Stomach (tissue), 9 donors: ENCODE results near the gene GPR50. TPM values are rescaled to one million over a fixed set of nuclear protein-coding genes. Genes with fewer than 3 reads are reported as not detected.

Experiments
- DNase-seq, 2 donors: peaks; one replicate each; pipeline versions ENCODE4 v3.0.0 to v3.0.0-alpha.2; 2013 to 2019
- H3K27ac ChIP-seq, 5 donors: fragments of 200-600 bp in 4 of 5; sonication (generic) in 4 of 5; one replicate each; pipeline ENCODE4 v1.5.1; 2013 to 2019; ENCODE audit warnings: mild to moderate bottlenecking in 1 of 5, moderate library complexity in 1 of 5
- H3K27me3 ChIP-seq, 3 donors: fragments of 200-600 bp; sonication (generic); one replicate each; pipeline ENCODE4 v1.5.1; 2017 to 2019; ENCODE audit warnings: mixed run types in 1 of 3
- H3K36me3 ChIP-seq, 4 donors: fragments of 200-600 bp; sonication (generic); 1 replicate in 3 of 4; 2 replicates in 1 of 4; pipeline ENCODE4 v1.5.1; 2016 to 2019
- H3K4me1 ChIP-seq, 4 donors: fragments of 200-600 bp; sonication (generic); one replicate each; pipeline ENCODE4 v1.5.1; 2016 to 2019
- H3K4me3 ChIP-seq, 4 donors: fragments of 200-600 bp; sonication (generic) in 3 of 4; one replicate each; pipeline ENCODE4 v1.5.1; 2016 to 2019; ENCODE audit warnings: mild to moderate bottlenecking in 1 of 4
- H3K9me3 ChIP-seq, 4 donors: fragments of 200-600 bp; sonication (generic); one replicate each; pipeline ENCODE4 v1.5.1; 2016 to 2019
- EP300 ChIP-seq: sonication (generic); formaldehyde crosslinking; IDR thresholded peaks from one replicate; pipeline ENCODE4 v1.6.1; 2017; ENCODE audit warnings: antibody characterized with exemption
- POLR2A ChIP-seq, 4 donors: fragments of 450-650 bp; IDR thresholded peaks; one replicate each; pipeline ENCODE4 v1.6.1; 2016; ENCODE audit warnings: antibody characterized with exemption in 4 of 4, control low read depth in 2 of 4, mild to moderate bottlenecking in 1 of 4, moderate library complexity in 1 of 4
- POLR2AphosphoS5 ChIP-seq, 3 donors: sonication (generic); formaldehyde crosslinking; IDR thresholded peaks; one replicate each; pipeline ENCODE4 v1.6.1; 2016; ENCODE audit warnings: antibody characterized with exemption in 3 of 3
- WGBS, 5 donors: extraction: QIAGEN DNeasy Blood & Tissue Kit in 3 of 5; methylation state at CpG; one replicate each; pipeline versions ENCODE4 v1.1.5 to v1.1.7; 2013 to 2018; 5-methylcytosine and 5-hydroxymethylcytosine counted together
- intact Hi-C: fragments of 100-400 bp; cut with DNase I; formaldehyde crosslinking; loops from one replicate; pipeline ENCODE4 v1.15.1; 2023; ENCODE audit warnings: low total_unique reads
- polyA plus RNA-seq, 3 donors: library from polyadenylated mRNA; stranded (reverse); fragments of 200-250 nt; gene quantifications; one replicate each; pipeline ENCODE4 v1.2.3, GENCODE V29; 2013
- total RNA-seq, 5 donors: library from RNA; depleted of rRNA; stranded (reverse); fragments of >200 nt; gene quantifications; one replicate each; pipeline versions ENCODE4 v1.1.0 to v1.2.3, GENCODE V29; 2014 to 2016
- TF ChIP-seq, protein P1 (sequence below), 7 experiments: fragments of 450-650 bp in 4 of 7; fragments of 200-600 bp in 3 of 7; sonication (generic) in 3 of 7; IDR thresholded peaks; one replicate each; pipeline ENCODE4 v1.5.1; 2016 to 2019; ENCODE audit warnings: antibody characterized with exemption in 7 of 7, control low read depth in 2 of 7, mild to moderate bottlenecking in 1 of 7
- donor health status: healthy with polysubstance abuse.
- donor health status: Bipolar disorder and iron deficiency.
- donor health status: healthy.

Gene GPR50
- total and polyA plus RNA-seq, 8 donors: not detected

DNA sequence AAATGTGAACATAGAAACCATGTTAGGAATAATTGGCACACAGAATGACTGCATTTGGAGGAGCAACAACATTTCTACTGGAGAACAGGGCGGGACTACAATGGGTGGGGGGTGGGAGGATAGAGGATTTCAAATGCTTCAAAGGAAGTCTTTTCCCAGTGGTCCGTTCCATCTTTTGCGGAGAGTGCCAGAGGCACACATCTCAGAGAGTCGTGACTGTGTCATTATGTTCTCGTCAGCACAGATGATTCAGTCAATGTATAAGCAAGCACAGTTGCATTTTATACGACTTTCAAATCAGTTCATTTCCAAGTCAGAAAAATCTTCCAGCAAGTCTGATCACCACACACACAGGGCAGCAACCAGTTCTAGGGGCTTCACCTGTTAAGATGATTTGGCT is 22.7 kb upstream of the GPR50 start:
- peaks cover 0 to 2% (median 0%) of the 10 kb centered on the region in 4 donors for H3K9me3 ChIP-seq
- no peak overlapping the region for H3K4me3 ChIP-seq
- TF ChIP-seq EP300 (no peak), POLR2AphosphoS5 (IDR thresholded peaks at IDR 0.05) (no peak), POLR2A (IDR thresholded peaks at IDR 0.05) (no peak)
- TF ChIP-seq, protein P1, sequence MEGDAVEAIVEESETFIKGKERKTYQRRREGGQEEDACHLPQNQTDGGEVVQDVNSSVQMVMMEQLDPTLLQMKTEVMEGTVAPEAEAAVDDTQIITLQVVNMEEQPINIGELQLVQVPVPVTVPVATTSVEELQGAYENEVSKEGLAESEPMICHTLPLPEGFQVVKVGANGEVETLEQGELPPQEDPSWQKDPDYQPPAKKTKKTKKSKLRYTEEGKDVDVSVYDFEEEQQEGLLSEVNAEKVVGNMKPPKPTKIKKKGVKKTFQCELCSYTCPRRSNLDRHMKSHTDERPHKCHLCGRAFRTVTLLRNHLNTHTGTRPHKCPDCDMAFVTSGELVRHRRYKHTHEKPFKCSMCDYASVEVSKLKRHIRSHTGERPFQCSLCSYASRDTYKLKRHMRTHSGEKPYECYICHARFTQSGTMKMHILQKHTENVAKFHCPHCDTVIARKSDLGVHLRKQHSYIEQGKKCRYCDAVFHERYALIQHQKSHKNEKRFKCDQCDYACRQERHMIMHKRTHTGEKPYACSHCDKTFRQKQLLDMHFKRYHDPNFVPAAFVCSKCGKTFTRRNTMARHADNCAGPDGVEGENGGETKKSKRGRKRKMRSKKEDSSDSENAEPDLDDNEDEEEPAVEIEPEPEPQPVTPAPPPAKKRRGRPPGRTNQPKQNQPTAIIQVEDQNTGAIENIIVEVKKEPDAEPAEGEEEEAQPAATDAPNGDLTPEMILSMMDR (IDR thresholded peaks at IDR 0.05): no peak
- H3K27ac ChIP-seq: no peak overlapping the region
- peaks cover 0 to 10% (median 0%) of the 10 kb centered on the region in 3 donors for H3K27me3 ChIP-seq
- no peaks in the 10 kb centered on the region for H3K36me3 ChIP-seq
- intact Hi-C loops: loop anchor here (5.0 kb wide), 1 partner anchor 524 kb away; no protein-coding TSS in a partner anchor
- WGBS, 5 donors: 22 to 51% (median 42%) methylated on average over 6 of the region's 6 CpGs
- no peak for DNase-seq
- H3K4me1 ChIP-seq: no peaks in the 10 kb centered on the region

DNA sequence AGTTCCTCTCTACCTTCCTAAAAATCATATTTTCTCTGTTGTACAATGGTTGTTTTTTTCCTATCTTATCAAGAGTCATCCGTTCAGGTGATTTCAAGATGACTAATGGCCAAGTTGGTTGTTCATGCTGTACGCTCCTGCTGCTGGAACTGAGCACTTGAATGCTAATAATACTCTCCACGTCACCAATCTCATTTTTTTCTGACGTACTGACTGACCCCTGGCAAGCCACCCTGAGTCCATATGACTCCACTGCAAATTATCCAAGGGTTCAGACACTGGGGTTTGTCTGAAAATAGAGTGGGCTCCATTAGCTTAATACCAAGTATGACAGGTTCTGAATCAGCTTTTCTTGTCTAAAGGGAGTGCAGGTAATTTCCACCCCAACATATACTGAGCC is 21.1 kb upstream of the GPR50 start:
- 19 to 36% (median 27%) methylated on average over 4 of the region's 4 CpGs for WGBS, 5 donors
- Histone ChIP-seq H3K36me3 (no peaks in the 10 kb centered on the region), H3K27me3 (peaks cover 0 to 10% (median 0%) of the 10 kb centered on the region in 3 donors), H3K9me3 (peaks cover 0 to 5% (median 0%) of the 10 kb centered on the region in 4 donors), H3K27ac (no peak overlapping the region), H3K4me3 (no peak overlapping the region), H3K4me1 (no peaks in the 10 kb centered on the region)
- intact Hi-C loops: no loop called here
- TF ChIP-seq POLR2A (IDR thresholded peaks at IDR 0.05) (no peak), POLR2AphosphoS5 (IDR thresholded peaks at IDR 0.05) (no peak), EP300 (no peak)
- TF ChIP-seq, protein P1 (IDR thresholded peaks at IDR 0.05): no peak
- DNase-seq: no peak

GRCh38 chrX:151161690-151162089 is 14.7 kb upstream of the GPR50 start:
- no peaks in the 10 kb centered on the region for H3K27me3 ChIP-seq
- H3K4me3 ChIP-seq: no peak overlapping the region
- no peak overlapping the region for H3K27ac ChIP-seq
- H3K9me3 ChIP-seq: peaks cover 0 to 8% (median 2%) of the 10 kb centered on the region in 4 donors
- intact Hi-C loops: no loop called here
- no peak for TF ChIP-seq EP300
- TF ChIP-seq POLR2AphosphoS5 (IDR thresholded peaks at IDR 0.05): no peak
- TF ChIP-seq POLR2A (IDR thresholded peaks at IDR 0.05): no peak
- TF ChIP-seq, protein P1 (IDR thresholded peaks at IDR 0.05): no peak
- 52 to 79% (median 68%) methylated on average over 3 to 4 of the region's 4 CpGs for WGBS, 5 donors
- no peaks in the 10 kb centered on the region for H3K4me1 ChIP-seq
- H3K36me3 ChIP-seq: no peaks in the 10 kb centered on the region
- no peak for DNase-seq

GRCh38 chrX:151167791-151168345 is 8.5 kb upstream of the GPR50 start:
- Histone ChIP-seq H3K27ac (no peak overlapping the region), H3K4me1 (no peaks in the 10 kb centered on the region), H3K27me3 (no peaks in the 10 kb centered on the region), H3K9me3 (peaks cover 0 to 8% (median 0%) of the 10 kb centered on the region in 4 donors), H3K36me3 (no peaks in the 10 kb centered on the region), H3K4me3 (no peak overlapping the region)
- TF ChIP-seq EP300 (no peak), POLR2AphosphoS5 (IDR thresholded peaks at IDR 0.05) (no peak), POLR2A (IDR thresholded peaks at IDR 0.05) (no peak)
- TF ChIP-seq, protein P1 (IDR thresholded peaks at IDR 0.05): no peak
- intact Hi-C loops: no loop called here
- no peak for DNase-seq
- WGBS, 5 donors: 66 to 82% (median 74%) methylated on average over 7 of the region's 7 CpGs
